Cardiac atrium fibroblast (primary cell): ENCODE measurements around the gene DCDC2C. TPM values are rescaled to one million over a fixed set of nuclear protein-coding genes. Genes with fewer than 3 reads are reported as not detected.

ENCODE experiments used
- total RNA-seq: library from RNA; depleted of rRNA; stranded (reverse); fragments of >200 nt; gene quantifications from 2 replicates; pipeline ENCODE4 v1.2.3, GENCODE V29; 2015

The DCDC2C gene, protein sequence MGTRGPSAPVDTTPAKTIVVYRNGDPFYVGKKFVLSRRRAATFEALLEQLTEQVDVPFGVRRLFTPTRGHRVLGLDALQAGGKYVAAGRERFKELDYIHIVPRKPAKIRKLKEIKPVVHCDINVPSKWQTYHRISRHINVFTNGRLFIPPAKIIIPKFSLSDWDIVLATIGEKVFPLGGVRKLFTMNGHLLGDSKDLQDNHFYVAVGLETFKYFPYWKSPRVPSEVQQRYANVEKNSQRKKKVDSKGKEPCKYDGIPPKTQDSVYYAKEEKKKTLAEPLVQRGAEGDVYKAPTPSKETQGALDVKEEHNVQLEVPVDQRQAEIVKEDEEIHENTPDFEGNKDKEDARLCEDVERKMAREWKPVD
- not detected in 2 replicates for total RNA-seq

DNA sequence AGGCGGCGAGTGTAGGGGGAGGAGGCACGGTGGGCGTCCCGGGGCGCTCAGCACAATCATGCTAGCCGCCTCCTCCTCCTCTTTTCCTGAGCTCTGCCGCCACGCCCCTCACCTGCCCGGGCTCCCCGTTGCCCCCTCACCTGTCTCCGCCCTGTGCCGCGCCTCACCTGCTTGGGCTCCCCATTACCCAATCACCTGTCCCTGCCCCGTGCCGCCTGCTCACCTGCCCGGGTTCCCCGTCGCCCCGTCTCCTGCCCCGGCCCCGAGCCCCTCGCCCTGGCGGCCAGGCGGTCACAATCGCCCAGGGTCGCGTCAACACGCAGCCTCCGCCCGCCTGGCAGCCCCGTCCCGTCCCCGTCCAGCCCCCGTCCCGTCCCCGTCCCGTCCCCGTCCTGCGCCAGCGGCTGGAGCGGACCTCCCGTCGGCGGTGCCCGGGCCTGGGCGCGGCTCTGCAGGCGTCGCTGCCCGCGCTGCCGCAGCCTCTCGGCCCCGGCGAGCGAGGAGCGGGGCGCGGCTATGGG, at the start of gene DCDC2C:
TSS of gene DCDC2C (plus strand) at position 340 of the 521 bp plus-strand sequence. CDS start at position 517, 177 bp downstream.

DNA sequence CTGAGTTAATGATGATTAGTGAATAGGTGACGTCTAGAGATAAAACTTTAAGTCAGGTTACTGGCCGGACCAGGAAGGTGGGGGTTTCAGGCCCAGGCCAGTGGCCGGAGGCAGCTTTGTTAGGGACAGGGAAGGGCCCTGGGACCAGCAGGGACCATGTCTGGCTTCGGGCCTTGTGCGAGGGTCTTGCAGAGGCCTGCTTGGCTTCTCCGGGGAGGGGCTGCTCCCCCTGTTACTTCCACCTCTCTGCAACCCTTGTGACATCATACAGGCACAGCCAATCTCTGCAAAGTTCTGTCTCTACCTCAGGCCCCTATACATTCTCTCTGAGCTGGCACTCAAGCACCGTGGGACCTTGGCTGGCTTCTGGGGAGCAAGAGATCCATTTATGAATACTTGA, 45.5 kb upstream of the DCDC2C start, which contains the start of gene ALLC:
TSS of gene ALLC (plus strand) at position 320 of the 400 bp plus-strand sequence. CDS start 12,958 bp downstream, outside the sequence.

Other genes starting within 250 kb of the DCDC2C start
- gene ADI1, start 184.0 kb upstream of the DCDC2C start, total RNA-seq: 68.1 and 68.9 TPM in 2 replicates
- gene RNASEH1, start 145.2 kb upstream of the DCDC2C start, total RNA-seq: 28.2 and 31.4 TPM in 2 replicates
- gene RPS7, start 128.3 kb upstream of the DCDC2C start, total RNA-seq: 2,859 and 3,922 TPM in 2 replicates
- gene COLEC11, start 108.5 kb upstream of the DCDC2C start, total RNA-seq: 25.6 and 47.5 TPM in 2 replicates
- gene ALLC, start 45.4 kb upstream of the DCDC2C start, total RNA-seq: not detected in 2 replicates